ENCODE data around the gene IRS1. TPM values are rescaled to one million over a fixed set of nuclear protein-coding genes. Genes with fewer than 3 reads are reported as not detected.

The IRS1 gene
- total RNA-seq, 1 experiment from 2014 or later: 34.4 TPM

DNA sequence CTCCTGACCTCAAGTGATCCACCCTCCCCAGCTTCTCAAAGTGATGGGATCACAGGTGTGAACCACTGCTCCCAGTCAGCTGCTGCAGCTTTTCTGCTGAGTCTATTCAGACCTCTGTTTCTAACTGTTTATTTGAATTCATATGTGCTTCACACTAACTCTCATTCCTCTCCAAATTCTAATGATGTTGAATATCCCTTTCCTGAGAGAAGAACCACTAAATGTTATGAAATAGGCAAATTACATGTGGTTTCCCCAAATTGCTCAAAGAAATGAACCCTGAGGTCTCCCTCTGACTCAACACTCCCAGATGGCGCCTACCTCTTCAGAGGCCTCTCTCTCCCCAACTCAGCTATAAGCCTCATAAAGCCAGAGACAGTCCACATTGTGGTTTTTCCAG, 98.6 kb downstream of the IRS1 start:
- intact Hi-C loops (cut with micrococcal nuclease; ENCODE audit: unreplicated experiment): no loop called here
- Mint-ChIP-seq H3K4me3 (ENCODE audit: low read depth, unreplicated experiment) (no peak overlapping the region), H3K27ac (ENCODE audit: unreplicated experiment) (no peak overlapping the region), H3K4me1 (ENCODE audit: low read depth, unreplicated experiment) (peaks cover 11% of the 10 kb centered on the region), H3K27me3 (ENCODE audit: unreplicated experiment) (no peaks in the 10 kb centered on the region), H3K9me3 (ENCODE audit: low read depth, unreplicated experiment) (peaks cover 3% of the 10 kb centered on the region), H3K36me3 (ENCODE audit: insufficient read depth, unreplicated experiment) (no peaks in the 10 kb centered on the region)
- DNase-seq: no peak
- TF ChIP-seq, protein P1, sequence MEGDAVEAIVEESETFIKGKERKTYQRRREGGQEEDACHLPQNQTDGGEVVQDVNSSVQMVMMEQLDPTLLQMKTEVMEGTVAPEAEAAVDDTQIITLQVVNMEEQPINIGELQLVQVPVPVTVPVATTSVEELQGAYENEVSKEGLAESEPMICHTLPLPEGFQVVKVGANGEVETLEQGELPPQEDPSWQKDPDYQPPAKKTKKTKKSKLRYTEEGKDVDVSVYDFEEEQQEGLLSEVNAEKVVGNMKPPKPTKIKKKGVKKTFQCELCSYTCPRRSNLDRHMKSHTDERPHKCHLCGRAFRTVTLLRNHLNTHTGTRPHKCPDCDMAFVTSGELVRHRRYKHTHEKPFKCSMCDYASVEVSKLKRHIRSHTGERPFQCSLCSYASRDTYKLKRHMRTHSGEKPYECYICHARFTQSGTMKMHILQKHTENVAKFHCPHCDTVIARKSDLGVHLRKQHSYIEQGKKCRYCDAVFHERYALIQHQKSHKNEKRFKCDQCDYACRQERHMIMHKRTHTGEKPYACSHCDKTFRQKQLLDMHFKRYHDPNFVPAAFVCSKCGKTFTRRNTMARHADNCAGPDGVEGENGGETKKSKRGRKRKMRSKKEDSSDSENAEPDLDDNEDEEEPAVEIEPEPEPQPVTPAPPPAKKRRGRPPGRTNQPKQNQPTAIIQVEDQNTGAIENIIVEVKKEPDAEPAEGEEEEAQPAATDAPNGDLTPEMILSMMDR (IDR thresholded peaks at IDR 0.05; ENCODE audit: unreplicated experiment): no peak
- CTCF ChIA-PET: no interaction called here
- no TSS peak for BruUV-seq (replicated peaks)

- TF ChIP-seq, protein P1 (IDR thresholded peaks at IDR 0.05; ENCODE audit: unreplicated experiment): no peak
- no peak overlapping the region for H3K27ac Mint-ChIP-seq (ENCODE audit: unreplicated experiment)
- H3K27me3 Mint-ChIP-seq (ENCODE audit: unreplicated experiment): no peaks in the 10 kb centered on the region
- H3K36me3 Mint-ChIP-seq (ENCODE audit: insufficient read depth, unreplicated experiment): no peaks in the 10 kb centered on the region
- CTCF ChIA-PET: interaction anchor here (0.6 kb wide), 1 partner anchor 47 kb away, joined by 5 read pairs; no protein-coding TSS in a partner anchor
- peaks cover 4% of the 10 kb centered on the region for H3K9me3 Mint-ChIP-seq (ENCODE audit: low read depth, unreplicated experiment)
- intact Hi-C loops (cut with micrococcal nuclease; ENCODE audit: unreplicated experiment): no loop called here
- no peak for DNase-seq
- H3K4me1 Mint-ChIP-seq (ENCODE audit: low read depth, unreplicated experiment): peaks cover 11% of the 10 kb centered on the region
- H3K4me3 Mint-ChIP-seq (ENCODE audit: low read depth, unreplicated experiment): no peak overlapping the region
- BruUV-seq (replicated peaks): no TSS peak
Observed at GRCh38 chr2:226699321-226699720, 100.3 kb downstream of the IRS1 start.

DNA sequence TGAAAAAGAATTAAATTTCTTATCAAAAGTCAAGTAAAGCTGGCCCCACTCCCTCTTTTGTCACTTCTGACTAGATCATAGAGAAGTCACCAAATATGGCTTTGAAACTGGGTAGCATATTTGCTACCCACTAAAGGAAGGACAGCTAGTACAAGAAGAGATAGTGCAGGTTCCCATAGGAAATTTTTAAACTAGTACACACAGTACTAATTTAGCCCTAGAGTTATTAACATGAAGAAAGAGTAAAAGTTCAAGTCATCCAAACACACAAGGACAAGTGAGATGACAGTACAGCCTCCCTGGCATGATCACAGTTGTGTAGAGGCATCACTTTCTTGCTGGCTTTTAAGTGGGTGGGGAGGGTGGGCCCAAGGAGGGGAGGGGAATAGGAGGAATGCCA, 100.9 kb downstream of the IRS1 start:
- H3K27me3 Mint-ChIP-seq (ENCODE audit: unreplicated experiment): no peaks in the 10 kb centered on the region
- no peak overlapping the region for H3K4me3 Mint-ChIP-seq (ENCODE audit: low read depth, unreplicated experiment)
- BruUV-seq (replicated peaks): no TSS peak
- TF ChIP-seq, protein P1 (IDR thresholded peaks at IDR 0.05; ENCODE audit: unreplicated experiment): no peak
- peaks cover 11% of the 10 kb centered on the region for H3K4me1 Mint-ChIP-seq (ENCODE audit: low read depth, unreplicated experiment)
- DNase-seq: no peak
- intact Hi-C loops (cut with micrococcal nuclease; ENCODE audit: unreplicated experiment): no loop called here
- peaks cover 4% of the 10 kb centered on the region for H3K9me3 Mint-ChIP-seq (ENCODE audit: low read depth, unreplicated experiment)
- H3K27ac Mint-ChIP-seq (ENCODE audit: unreplicated experiment): no peak overlapping the region
- CTCF ChIA-PET: interaction anchor here (0.6 kb wide), 1 partner anchor 46 kb away, joined by 5 read pairs; no protein-coding TSS in a partner anchor
- no peaks in the 10 kb centered on the region for H3K36me3 Mint-ChIP-seq (ENCODE audit: insufficient read depth, unreplicated experiment)

DNA sequence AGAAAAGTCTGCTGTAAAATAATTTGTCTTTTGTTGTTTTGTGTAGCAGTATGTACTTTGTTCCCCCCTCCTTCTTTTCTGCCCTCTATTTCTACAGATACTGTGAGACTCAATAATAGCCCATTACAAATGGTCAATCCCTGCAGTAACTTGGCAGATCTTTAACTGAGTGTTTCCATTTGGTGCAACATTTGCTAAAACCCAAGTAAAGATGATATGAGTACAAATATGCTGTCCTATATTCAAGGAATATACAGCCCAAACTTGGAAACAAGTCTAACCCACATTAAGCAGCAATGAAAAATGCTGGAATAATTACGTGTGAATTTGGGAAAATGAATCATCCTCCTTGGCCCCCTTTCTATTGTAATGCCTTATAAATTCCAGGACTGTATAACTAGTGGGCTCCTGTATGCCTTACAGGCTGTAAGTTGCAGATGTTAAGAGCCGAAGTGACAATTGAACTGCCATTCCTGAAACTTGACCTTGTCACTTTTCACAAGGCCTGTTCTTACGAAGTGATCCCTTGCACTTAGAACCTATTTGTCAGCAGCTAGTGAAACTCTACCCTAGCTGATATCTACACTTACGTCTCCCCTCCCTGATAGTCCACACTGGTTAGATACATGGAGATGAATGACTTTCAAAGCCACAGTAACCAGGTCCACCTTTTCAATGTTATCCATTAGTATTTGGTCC, 104.9 kb downstream of the IRS1 start:
- Mint-ChIP-seq H3K9me3 (ENCODE audit: low read depth, unreplicated experiment) (peaks cover 4% of the 10 kb centered on the region), H3K27me3 (ENCODE audit: unreplicated experiment) (no peaks in the 10 kb centered on the region), H3K27ac (ENCODE audit: unreplicated experiment) (no peak overlapping the region), H3K36me3 (ENCODE audit: insufficient read depth, unreplicated experiment) (no peaks in the 10 kb centered on the region), H3K4me1 (ENCODE audit: low read depth, unreplicated experiment) (no peaks in the 10 kb centered on the region), H3K4me3 (ENCODE audit: low read depth, unreplicated experiment) (no peak overlapping the region)
- no TSS peak for BruUV-seq (replicated peaks)
- CTCF ChIA-PET: no interaction called here
- no peak for DNase-seq
- intact Hi-C loops (cut with micrococcal nuclease; ENCODE audit: unreplicated experiment): no loop called here
- TF ChIP-seq, protein P1 (IDR thresholded peaks at IDR 0.05; ENCODE audit: unreplicated experiment): no peak
